Stimulated activated CD8-positive, alpha-beta memory T cell treated with anti-CD3 and anti-CD28 coated beads, Interleukin-4, amount 100 ng/mL, for 1 hour (primary cell): ENCODE data around the gene FHOD1.

Experiments used
- DNase-seq, 2 donors: peaks; one replicate each; pipeline ENCODE4 v3.0.0-alpha.2; 2020; ENCODE audit warnings: low read depth in 2 of 2, low spot score in 1 of 2

Gene FHOD1

GRCh38 chr16:67210069-67210937, 37.0 kb downstream of the FHOD1 start:
- DNase-seq: no peak

- DNase-seq: no peak
Observed at GRCh38 chr16:67209565-67209964, 37.7 kb downstream of the FHOD1 start.

DNA sequence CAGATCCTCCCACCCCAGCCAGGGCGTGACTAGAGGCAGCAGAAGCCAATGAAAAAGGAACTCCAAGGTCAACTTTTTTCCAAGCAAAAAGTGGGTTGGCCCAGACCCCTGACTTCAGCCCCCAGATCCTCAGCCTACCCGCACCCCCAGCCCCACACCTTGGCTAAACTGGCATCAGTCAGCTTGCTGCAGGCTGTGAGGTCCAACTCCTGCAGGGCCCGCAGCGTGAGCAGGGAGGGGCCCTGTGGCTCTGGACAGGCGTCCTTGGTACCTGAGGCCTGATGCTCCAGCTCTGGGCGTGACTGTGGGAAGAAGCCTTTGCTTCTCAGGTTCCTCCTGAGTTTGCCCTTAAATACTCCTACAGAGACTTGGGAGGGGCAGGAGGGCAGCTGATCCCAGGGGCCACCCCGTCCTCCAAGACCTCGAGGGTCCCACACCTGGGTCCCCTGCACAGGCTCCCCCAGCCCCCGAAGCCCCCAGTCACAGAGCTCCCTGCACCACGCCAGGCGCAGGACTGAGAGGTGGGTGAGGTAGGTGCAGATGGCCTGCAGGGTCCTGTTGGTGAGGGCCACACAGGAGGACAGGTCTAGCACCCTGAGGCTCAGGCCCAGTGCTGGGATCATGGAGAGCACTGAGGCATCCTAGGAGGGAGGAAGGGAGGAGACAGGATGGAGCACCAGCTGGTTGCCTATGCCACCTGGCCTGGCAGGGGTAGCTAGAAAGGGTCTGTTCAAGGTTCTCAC, 39.0 kb downstream of the FHOD1 start:
- no peak for DNase-seq

DNA sequence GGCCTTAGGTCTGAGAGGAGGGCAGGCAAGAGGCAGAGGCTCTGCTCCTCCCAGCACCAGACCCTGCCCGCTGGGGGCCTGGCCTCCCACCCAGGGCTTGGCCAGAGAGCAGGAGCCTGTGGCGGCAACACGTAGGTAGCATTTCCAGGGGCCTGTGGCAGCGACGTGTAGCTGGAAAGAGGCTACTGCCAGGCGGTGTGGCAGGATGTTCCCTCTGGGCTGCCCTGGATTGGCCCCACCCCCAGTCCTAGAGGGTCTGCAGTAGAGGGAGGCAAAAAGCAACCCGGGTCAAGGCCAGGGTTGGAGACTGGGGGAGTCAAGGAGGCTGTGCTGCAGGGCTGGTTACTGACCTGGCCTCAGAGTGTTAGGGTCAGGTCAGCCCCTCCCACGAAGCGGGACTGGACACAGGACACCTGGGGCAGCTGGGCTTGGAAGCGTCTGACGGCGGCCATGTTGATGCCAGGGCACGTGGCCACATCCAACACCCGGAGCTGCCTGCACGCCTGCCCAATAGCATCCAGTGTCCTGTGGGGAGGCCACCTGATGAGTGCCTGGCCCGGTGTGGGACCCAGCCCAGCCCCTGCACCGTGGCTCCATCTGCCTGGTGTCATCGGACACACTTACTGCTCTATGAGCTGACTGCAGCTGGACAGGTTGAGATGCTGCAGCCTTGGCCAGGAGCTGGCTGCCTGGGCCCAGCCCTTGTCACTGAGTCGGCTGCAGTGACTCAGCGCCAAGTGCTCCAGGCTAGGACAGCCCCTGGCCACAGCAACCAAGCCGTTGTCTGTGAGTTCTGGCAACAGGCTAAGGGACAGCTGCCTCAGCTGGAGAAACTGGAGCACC, 39.8 kb downstream of the FHOD1 start:
- DNase-seq: no peak

DNA sequence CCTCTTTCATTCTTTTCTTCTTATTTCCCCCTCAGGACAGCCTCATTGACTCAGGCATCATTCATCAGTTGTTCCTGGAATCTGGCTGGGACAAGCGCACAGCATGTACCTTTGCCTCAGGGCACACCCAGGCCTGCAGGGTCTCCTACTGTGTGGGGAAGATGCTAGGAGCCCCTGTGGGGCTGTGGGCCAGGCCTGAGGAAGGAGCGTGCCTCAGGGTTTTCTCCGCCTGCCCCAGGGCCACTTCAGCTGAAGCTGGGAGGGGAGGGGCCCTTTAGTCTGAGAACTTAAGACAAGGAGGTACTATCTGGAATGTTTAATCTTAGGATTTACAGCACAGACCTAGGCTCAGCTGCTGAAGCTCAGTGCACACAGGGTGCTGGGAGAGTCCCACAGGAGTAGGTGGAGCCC, 40.4 kb downstream of the FHOD1 start:
- DNase-seq: no peak

- DNase-seq: no peak
Observed at GRCh38 chr16:67206129-67206837, 41.0 kb downstream of the FHOD1 start.

GRCh38 chr16:67204076-67204475, 43.2 kb downstream of the FHOD1 start:
- no peak for DNase-seq

- DNase-seq: no peak
Observed at GRCh38 chr16:67202956-67203493, 44.3 kb downstream of the FHOD1 start.

DNA sequence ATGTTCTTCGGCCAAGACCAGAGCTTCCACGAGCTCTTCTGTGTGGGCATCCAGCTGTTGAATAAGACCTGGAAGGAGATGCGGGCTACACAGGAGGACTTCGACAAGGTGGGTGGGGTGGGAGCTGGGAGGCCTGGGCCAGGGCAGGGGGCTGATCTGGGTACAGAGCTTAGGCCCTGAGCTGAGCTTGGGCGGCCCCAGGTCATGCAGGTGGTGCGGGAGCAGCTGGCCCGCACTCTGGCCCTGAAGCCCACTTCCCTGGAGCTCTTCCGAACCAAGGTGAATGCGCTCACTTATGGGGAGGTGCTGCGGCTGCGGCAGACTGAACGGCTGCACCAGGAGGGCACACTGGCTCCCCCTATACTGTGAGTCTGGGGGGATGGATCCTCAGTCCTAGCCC, 44.9 kb downstream of the FHOD1 start:
- no peak for DNase-seq

DNA sequence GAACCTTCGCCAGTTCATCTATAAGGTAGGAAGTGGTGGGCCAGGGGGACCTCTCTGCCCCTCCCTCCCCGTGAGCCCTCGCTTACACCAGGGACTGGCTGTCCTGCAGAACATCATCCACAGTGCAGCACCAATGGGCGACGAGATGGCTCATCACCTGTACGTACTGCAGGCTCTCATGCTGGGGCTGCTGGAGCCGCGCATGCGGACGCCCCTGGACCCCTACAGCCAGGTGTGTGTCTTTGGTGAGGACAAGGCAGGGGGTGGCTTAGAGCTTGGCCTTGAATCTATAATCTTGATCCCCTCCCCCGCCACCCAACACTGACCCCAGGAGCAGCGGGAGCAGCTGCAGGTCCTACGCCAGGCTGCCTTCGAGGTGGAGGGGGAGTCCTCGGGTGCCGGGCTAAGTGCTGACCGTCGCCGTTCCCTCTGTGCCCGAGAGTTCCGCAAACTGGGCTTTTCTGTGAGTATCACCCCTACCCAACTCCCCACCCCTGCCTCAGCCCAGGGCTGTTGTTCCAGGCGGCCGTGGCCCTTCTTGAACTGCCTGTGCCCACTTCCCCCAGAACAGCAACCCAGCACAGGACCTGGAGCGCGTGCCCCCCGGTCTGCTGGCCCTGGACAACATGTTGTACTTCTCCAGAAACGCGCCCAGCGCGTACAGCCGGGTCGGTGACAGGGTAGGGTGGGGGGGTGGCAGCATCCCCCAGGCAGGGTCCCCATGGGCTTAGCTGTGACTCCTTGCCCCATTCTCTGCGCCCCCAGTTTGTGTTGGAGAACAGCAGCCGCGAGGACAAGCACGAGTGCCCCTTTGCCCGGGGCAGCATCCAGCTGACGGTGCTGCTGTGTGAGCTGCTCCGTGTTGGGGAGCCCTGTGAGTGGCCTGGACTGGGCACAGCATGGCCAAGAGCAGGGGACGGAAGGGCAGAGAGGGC, 45.6 kb downstream of the FHOD1 start:
- DNase-seq: no peak

DNA sequence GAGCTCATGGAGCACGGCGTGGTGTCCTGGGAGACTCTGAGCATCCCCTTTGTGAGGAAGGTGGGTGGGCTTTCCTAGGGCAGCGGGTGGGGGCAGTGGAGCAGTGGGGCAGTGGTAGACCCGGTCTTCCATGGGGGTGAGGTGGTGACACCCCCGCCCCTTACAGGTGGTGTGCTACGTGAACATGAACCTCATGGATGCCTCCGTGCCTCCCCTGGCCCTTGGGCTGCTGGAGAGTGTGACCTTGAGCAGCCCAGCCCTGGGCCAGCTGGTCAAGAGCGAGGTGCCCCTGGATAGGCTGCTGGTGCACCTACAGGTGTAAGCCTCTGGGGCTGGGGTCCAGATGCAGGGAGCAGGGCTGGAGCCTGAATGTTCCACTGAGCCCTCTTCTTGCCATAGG, 46.8 kb downstream of the FHOD1 start:
- DNase-seq: no peak

DNA sequence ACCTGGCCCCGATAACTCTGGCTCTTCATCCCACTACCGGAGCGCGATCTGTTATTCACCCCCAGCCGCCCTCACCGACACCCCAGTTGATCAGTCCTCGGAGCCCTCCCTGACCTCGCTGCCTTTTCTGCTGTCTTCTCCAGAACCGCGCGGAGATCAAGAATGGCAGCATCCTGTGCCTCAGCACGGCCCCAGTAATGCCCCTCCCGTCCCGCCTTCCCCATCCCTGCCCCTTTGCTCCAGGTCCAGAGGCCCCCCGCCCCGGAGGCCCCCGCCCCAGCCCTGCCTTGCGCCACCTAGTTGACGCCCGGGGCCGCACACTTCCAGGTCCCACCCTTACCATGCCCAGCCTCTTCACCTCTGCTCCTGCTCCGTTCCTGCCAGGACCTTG, 47.5 kb downstream of the FHOD1 start:
- DNase-seq: no peak

DNA sequence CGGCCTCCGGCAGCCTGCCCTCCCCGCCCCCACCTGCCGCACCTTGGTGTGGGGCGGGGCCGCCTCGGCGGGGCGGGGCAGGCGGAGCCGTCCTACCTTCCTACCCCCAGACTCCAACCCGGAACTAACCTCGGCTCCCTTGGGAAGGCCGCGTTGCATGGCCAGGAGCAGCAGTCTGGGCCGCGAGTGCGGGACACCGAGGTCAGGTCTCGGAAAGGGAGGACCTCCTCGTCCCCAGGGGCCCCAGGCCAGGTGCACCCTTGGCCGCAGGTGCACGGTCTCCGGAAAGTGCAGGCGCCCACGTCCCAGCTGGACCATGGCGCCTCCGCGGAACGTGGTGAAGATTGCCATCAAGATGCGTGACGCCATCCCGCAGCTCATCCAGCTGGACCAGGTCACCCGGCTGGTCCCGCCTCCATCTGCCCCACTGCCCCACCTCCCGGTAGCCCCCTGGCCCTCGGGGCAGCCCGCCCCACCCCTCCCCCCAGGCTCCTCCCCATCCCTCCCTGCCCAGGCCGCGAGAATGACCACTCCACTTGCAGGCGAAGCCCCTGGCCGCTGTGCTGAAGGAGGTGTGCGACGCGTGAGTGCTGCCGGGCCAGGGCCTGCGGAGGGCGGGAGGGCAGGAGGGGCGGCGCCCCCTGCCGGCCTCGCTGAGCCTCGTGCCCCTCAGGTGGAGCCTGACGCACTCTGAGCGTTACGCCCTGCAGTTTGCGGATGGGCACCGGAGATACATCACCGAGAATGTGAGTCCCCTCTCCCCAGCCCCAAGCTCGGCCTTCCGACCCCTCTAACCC, 48.1 kb downstream of the FHOD1 start, which contains the start of gene ELMO3:
Gene ELMO3, plus strand, starts transcription at position 121 of the 797 bp plus-strand sequence. Its CDS starts 196 bp downstream, at position 317.
- no peak for DNase-seq

DNA sequence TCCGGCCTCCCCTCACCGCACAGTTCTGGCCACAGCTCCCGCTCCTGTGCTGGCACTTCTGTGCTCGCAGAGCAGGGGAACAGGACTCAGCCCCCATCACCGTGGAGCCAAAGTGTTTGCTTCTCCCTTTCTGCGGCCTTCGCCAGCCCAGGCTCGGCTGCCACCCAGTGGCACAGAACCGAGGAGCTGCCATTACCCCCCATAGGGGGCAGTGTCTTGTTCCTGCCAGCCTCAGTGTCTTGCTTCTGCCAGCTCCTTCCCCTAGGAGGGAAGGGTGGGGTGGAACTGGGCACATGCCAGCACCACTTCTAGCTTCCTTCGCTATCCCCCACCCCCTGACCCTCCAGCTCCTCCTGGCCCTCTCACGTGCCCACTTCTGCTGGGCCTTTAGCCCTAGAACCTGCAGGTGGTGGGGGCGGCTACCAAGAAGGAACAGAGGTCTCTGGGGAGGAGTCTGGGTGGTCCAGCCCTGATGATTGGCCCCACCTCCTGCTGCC, 49.0 kb downstream of the FHOD1 start:
- DNase-seq: no peak

DNA sequence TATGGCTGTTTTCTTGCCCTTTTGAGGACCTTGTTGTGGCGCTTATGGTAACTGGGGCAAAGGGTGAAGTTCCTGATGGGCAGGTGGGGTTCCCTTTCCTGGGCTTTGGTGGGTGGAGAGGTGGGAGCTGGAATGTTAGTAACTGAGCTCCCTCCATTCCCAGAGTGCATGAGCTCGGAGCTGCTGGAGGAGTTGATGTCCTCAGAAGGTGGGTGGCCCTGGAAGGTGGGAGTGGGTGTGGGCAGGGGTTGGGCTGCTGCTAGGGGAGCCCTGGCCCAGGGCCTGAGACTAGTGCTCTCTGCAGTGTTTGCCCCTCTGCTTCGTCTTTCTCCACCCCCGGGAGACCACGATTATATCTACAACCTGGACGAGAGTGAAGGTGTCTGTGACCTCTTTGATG, 49.6 kb downstream of the FHOD1 start:
- DNase-seq: no peak

- DNase-seq: no peak
Observed at GRCh38 chr16:67196881-67197280, 50.4 kb downstream of the FHOD1 start.

DNA sequence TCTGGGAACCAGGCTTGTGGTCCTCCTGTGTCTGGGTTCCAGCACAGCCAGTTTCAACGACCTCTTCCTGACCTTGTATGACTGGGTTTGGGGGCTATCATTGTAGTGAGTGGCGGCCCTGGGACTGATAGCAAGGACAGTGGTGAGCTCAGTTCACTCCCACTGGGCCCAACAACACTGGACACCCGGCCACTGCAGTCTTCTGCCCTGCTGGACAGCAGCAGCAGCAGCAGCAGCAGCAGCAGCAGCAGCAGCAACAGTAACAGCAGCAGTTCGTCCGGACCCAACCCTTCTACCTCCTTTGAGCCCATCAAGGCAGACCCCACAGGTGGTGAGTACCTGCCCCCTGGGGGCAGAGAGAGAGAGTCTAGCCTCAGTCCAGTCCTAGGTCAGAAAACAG, 51.6 kb downstream of the FHOD1 start:
- no peak for DNase-seq

- DNase-seq: no peak
Observed at GRCh38 chr16:67194260-67194659, 53.0 kb downstream of the FHOD1 start.
